ENCODE measurements around the gene EFNA4. TPM values are rescaled to one million over a fixed set of nuclear protein-coding genes. Genes with fewer than 3 reads are reported as not detected.

Gene EFNA4
- total and polyA plus RNA-seq, 9 of the 15 experiments (the other 6 are each of a cell fraction or from before 2014, with no cell fraction given), result 0.68 to 7.4 (median 6.1) TPM

- TF ChIP-seq ZFP91 (CRISPR knock-in tag; IDR thresholded peaks at IDR 0.05), result no peak
- TF ChIP-seq SIRT6 (IDR thresholded peaks at IDR 0.05; ENCODE audit: low read depth, low read length), result no peak
- no peak for TF ChIP-seq ZNF445 (CRISPR knock-in tag; IDR thresholded peaks at IDR 0.05; ENCODE audit: low read depth)
- TF ChIP-seq GABPB2 (CRISPR knock-in tag; conservative IDR thresholded peaks at IDR 0.05), result no peak
Observed at GRCh38 chr1:155053531-155054105, 9.9 kb upstream of the EFNA4 start (continued).

DNA sequence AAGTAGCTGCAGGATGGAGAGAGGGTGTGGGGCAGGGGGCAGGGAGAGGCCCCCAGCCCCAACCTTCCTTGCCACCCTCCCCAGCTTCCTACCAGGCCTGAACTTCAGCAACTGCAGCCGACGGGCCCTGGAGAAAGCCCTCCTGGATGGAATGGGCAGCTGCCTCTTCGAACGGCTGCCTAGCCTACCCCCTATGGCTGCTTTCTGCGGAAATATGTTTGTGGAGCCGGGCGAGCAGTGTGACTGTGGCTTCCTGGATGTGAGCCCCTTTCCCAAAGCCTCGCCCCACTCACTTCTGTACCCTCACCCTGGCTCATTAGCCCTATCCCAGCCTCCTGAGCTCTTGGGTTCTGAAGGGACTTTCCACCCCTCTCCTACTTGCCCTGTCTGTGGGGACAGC lies 6.4 kb upstream of the EFNA4 start:
- POLR2A ChIA-PET, result interaction anchor here (0.6 to 1.3 kb wide), 4 partner anchors 34 to 1014 kb away, joined by 3 to 4 read pairs (median 3); partner anchors contain the start of gene KRTCAP2
- CTCF ChIA-PET (ENCODE audit: low intra/inter-chr PET ratio), result no interaction called here
- no TSS peak for BruUV-seq (replicated peaks)

More for the DNA sequence above, 6.4 kb upstream of the EFNA4 start:
- H4K20me1 ChIP-seq (replicated peaks; ENCODE audit: control insufficient read depth, insufficient read depth, low read length), result no peaks in the 10 kb centered on the region; the same call in 1 of the 2 replicates
- peaks cover 68% of the 10 kb centered on the region; the same call in 2 of the 3 replicates for H3K36me3 ChIP-seq (ENCODE audit: control insufficient read depth, insufficient read depth, low read length)
- H3K9me1 ChIP-seq (ENCODE audit: control insufficient read depth, insufficient read depth, low read length), result peaks cover 4% of the 10 kb centered on the region
- no peak overlapping the region for H3K4me2 ChIP-seq (ENCODE audit: insufficient read depth, low read length)
- no peak overlapping the region for H3K4me3 ChIP-seq
- H3K27me3 ChIP-seq (ENCODE audit: control insufficient read depth in 2 of 2, insufficient read depth in 2 of 2, low read length in 2 of 2), result no peaks in the 10 kb centered on the region
- no peaks in the 10 kb centered on the region for H3K9me3 ChIP-seq (replicated peaks; ENCODE audit: control insufficient read depth, insufficient read depth, low read depth, low read length)
- peaks cover 13 to 38% of the 10 kb centered on the region in 2 experiments for H3K4me1 ChIP-seq (replicated peaks in 1 of 2; ENCODE audit: control insufficient read depth in 2 of 2, insufficient read depth in 2 of 2, low read length in 2 of 2)
- TF ChIP-seq CHD2 (IDR thresholded peaks at IDR 0.05; ENCODE audit: low read depth, low read length) (no peak), ZNF778 (CRISPR knock-in tag; IDR thresholded peaks at IDR 0.05) (no peak), ZSCAN29 (IDR thresholded peaks at IDR 0.05) (no peak), GABPA (tag; conservative IDR thresholded peaks at IDR 0.05; ENCODE audit: low read depth) (no peak), ARID2 (IDR thresholded peaks at IDR 0.05) (no peak), PYGO2 (tag; IDR thresholded peaks at IDR 0.05) (no peak), ATF7 (IDR thresholded peaks at IDR 0.05) (no peak), SAFB (IDR thresholded peaks at IDR 0.05; ENCODE audit: borderline replicate concordance, low read depth, low read length) (no peak), ZNF431 (CRISPR knock-in tag; IDR thresholded peaks at IDR 0.05) (no peak), FOXA3 (CRISPR knock-in tag; conservative IDR thresholded peaks at IDR 0.05 in 1 of 2, IDR thresholded peaks at IDR 0.05 in 1 of 2) (no peak), XRCC3 (IDR thresholded peaks at IDR 0.05) (no peak), HNRNPK (IDR thresholded peaks at IDR 0.05; ENCODE audit: low read depth, low read length, poor library complexity, severe bottlenecking) (no peak)
- TF ChIP-seq, protein P1, sequence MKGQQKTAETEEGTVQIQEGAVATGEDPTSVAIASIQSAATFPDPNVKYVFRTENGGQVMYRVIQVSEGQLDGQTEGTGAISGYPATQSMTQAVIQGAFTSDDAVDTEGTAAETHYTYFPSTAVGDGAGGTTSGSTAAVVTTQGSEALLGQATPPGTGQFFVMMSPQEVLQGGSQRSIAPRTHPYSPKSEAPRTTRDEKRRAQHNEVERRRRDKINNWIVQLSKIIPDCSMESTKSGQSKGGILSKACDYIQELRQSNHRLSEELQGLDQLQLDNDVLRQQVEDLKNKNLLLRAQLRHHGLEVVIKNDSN (CRISPR knock-in tag; IDR thresholded peaks at IDR 0.05), result no peak
- H3K27ac ChIP-seq (ENCODE audit: extremely low read depth, low read depth, low read length), result no peak overlapping the region
- peak overlapping the region in 1 of 2 experiments; percentile 61; a peak in 1 of 4 replicates for H3K9ac ChIP-seq (ENCODE audit: insufficient read depth in 1 of 2, low read depth in 2 of 2, low read length in 2 of 2)
- intact Hi-C loops (cut with micrococcal nuclease) (no loop called here), in situ Hi-C loops (cut with MboI) (no loop called here)
- H3K79me2 ChIP-seq (ENCODE audit: control insufficient read depth, insufficient read depth, low read length), result peaks cover 5% of the 10 kb centered on the region; the same call in 2 of the 3 replicates
- DNase-seq (ENCODE audit: extremely low read depth in 1 of 4, low spot score in 3 of 4), result no peak
- no peak for FAIRE-seq
- no peak overlapping the region for H2AFZ ChIP-seq (ENCODE audit: low read depth, low read length)
- WGBS (ENCODE audit: insufficient coverage, low coverage, missing lambda C conversion rate), result 97% methylated on average over 6 of the region's 8 CpGs
- no peak for ATAC-seq

Data from K562 (cell line).